ENCODE data around the gene MESD.

- TF ChIP-seq, protein P1, sequence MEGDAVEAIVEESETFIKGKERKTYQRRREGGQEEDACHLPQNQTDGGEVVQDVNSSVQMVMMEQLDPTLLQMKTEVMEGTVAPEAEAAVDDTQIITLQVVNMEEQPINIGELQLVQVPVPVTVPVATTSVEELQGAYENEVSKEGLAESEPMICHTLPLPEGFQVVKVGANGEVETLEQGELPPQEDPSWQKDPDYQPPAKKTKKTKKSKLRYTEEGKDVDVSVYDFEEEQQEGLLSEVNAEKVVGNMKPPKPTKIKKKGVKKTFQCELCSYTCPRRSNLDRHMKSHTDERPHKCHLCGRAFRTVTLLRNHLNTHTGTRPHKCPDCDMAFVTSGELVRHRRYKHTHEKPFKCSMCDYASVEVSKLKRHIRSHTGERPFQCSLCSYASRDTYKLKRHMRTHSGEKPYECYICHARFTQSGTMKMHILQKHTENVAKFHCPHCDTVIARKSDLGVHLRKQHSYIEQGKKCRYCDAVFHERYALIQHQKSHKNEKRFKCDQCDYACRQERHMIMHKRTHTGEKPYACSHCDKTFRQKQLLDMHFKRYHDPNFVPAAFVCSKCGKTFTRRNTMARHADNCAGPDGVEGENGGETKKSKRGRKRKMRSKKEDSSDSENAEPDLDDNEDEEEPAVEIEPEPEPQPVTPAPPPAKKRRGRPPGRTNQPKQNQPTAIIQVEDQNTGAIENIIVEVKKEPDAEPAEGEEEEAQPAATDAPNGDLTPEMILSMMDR (IDR thresholded peaks at IDR 0.05): no peak
- TF ChIP-seq POLR2A (IDR thresholded peaks at IDR 0.05): no peak
These were observed 2.8 kb upstream of the MESD start for GRCh38 chr15:80992441-80992840.

Measured in heart left ventricle (tissue), 13 donors.